ENCODE measurements around the gene IQGAP2.
"Not testable (repeated sequence)": the region's sequence is repeated elsewhere in the genome, so short reads cannot be mapped to it uniquely, and the experiment has no call there.

Gene IQGAP2

GRCh38 chr5:76591366-76591765 is 188.3 kb downstream of the IQGAP2 start:
- no peak for FAIRE-seq

GRCh38 chr5:76592692-76593091 is 189.6 kb downstream of the IQGAP2 start:
- no peak for FAIRE-seq
- DNase-seq (ENCODE audit: extremely low spot score, insufficient read length, low read depth) = no peak

More at GRCh38 chr5:76591366-76591765, 188.3 kb downstream of the IQGAP2 start:
- DNase-seq (ENCODE audit: extremely low spot score, insufficient read length, low read depth) = no peak

GRCh38 chr5:76594107-76594506 is 191.0 kb downstream of the IQGAP2 start:
- DNase-seq (ENCODE audit: extremely low spot score, insufficient read length, low read depth) = no peak
- no peak for FAIRE-seq

- FAIRE-seq = no peak
Observed at GRCh38 chr5:76595755-76596481, 192.8 kb downstream of the IQGAP2 start.

GRCh38 chr5:76598531-76598930 is 195.4 kb downstream of the IQGAP2 start:
- FAIRE-seq (no peak), DNase-seq (ENCODE audit: extremely low spot score, insufficient read length, low read depth) (no peak)

More at GRCh38 chr5:76595755-76596481, 192.8 kb downstream of the IQGAP2 start:
- no peak for DNase-seq (ENCODE audit: extremely low spot score, insufficient read length, low read depth)

GRCh38 chr5:76600716-76601115 is 197.6 kb downstream of the IQGAP2 start:
- DNase-seq (ENCODE audit: extremely low spot score, insufficient read length, low read depth) (no peak), FAIRE-seq (no peak)

GRCh38 chr5:76601470-76601869 is 198.4 kb downstream of the IQGAP2 start:
- peak; percentile 90 for FAIRE-seq
- peak; percentile 8 for DNase-seq (ENCODE audit: extremely low spot score, insufficient read length, low read depth)

- no peak for DNase-seq (ENCODE audit: extremely low spot score, insufficient read length, low read depth)
- no peak for FAIRE-seq
Observed at GRCh38 chr5:76602094-76602726, 199.1 kb downstream of the IQGAP2 start.

- not testable (repeated sequence) for FAIRE-seq; DNase-seq (ENCODE audit: extremely low spot score, insufficient read length, low read depth)
Observed at GRCh38 chr5:76603991-76604390, 200.9 kb downstream of the IQGAP2 start.

- FAIRE-seq (no peak), DNase-seq (ENCODE audit: extremely low spot score, insufficient read length, low read depth) (no peak)
Observed at GRCh38 chr5:76604838-76605237, 201.8 kb downstream of the IQGAP2 start.

- no peak for DNase-seq (ENCODE audit: extremely low spot score, insufficient read length, low read depth)
- FAIRE-seq = no peak
Observed at GRCh38 chr5:76606701-76607100, 203.6 kb downstream of the IQGAP2 start.

GRCh38 chr5:76607353-76607871 is 204.3 kb downstream of the IQGAP2 start:
- DNase-seq (ENCODE audit: extremely low spot score, insufficient read length, low read depth) (no peak), FAIRE-seq (no peak)

- no peak for FAIRE-seq
- no peak for DNase-seq (ENCODE audit: extremely low spot score, insufficient read length, low read depth)
Observed at GRCh38 chr5:76608833-76609232, 205.7 kb downstream of the IQGAP2 start.

GRCh38 chr5:76610196-76610595 is 207.1 kb downstream of the IQGAP2 start:
- FAIRE-seq (no peak), DNase-seq (ENCODE audit: extremely low spot score, insufficient read length, low read depth) (no peak)

- DNase-seq (ENCODE audit: extremely low spot score, insufficient read length, low read depth) = no peak
- FAIRE-seq = no peak
Observed at GRCh38 chr5:76612942-76613341, 209.9 kb downstream of the IQGAP2 start.

GRCh38 chr5:76615759-76616158 is 212.7 kb downstream of the IQGAP2 start:
- no peak for DNase-seq (ENCODE audit: extremely low spot score, insufficient read length, low read depth)
- no peak for FAIRE-seq

GRCh38 chr5:76616206-76616605 is 213.1 kb downstream of the IQGAP2 start:
- DNase-seq (ENCODE audit: extremely low spot score, insufficient read length, low read depth) = no peak
- no peak for FAIRE-seq

GRCh38 chr5:76617229-76617628 is 214.1 kb downstream of the IQGAP2 start:
- FAIRE-seq = no peak
- DNase-seq (ENCODE audit: extremely low spot score, insufficient read length, low read depth) = no peak

GRCh38 chr5:76617675-76618074 is 214.6 kb downstream of the IQGAP2 start:
- DNase-seq (ENCODE audit: extremely low spot score, insufficient read length, low read depth) (no peak), FAIRE-seq (no peak)

- FAIRE-seq = no peak
- DNase-seq (ENCODE audit: extremely low spot score, insufficient read length, low read depth) = no peak
Observed at GRCh38 chr5:76620166-76620565, 217.1 kb downstream of the IQGAP2 start.

- DNase-seq (ENCODE audit: extremely low spot score, insufficient read length, low read depth) = no peak
- no peak for FAIRE-seq
Observed at GRCh38 chr5:76622076-76622475, 219.0 kb downstream of the IQGAP2 start.

Measured in GM18507 (cell line).